ENCODE measurements around the gene TF.
"Not testable (repeated sequence)": the region's sequence is repeated elsewhere in the genome, so short reads cannot be mapped to it uniquely, and the experiment has no call there.

GRCh38 chr3:133780756-133781155 is 34.6 kb downstream of the TF start:
- not testable (repeated sequence) for TF ChIP-seq CTCF, POLR2A (IDR thresholded peaks at IDR 0.05)
